GM20000 (cell line): ENCODE results near the gene RTN4RL2.

Source experiments
- DNase-seq: peaks from one replicate; pipeline ENCODE4 v3.0.0; 2012; ENCODE audit warnings: low spot score
- TF ChIP-seq, protein P1 (sequence below): IDR thresholded peaks from 2 replicates; pipeline ENCODE4 v1.5.1; 2012; ENCODE audit warnings: mild to moderate bottlenecking, control low read depth; ENCODE audit errors: extremely low read depth, missing control alignments

The RTN4RL2 gene

DNA sequence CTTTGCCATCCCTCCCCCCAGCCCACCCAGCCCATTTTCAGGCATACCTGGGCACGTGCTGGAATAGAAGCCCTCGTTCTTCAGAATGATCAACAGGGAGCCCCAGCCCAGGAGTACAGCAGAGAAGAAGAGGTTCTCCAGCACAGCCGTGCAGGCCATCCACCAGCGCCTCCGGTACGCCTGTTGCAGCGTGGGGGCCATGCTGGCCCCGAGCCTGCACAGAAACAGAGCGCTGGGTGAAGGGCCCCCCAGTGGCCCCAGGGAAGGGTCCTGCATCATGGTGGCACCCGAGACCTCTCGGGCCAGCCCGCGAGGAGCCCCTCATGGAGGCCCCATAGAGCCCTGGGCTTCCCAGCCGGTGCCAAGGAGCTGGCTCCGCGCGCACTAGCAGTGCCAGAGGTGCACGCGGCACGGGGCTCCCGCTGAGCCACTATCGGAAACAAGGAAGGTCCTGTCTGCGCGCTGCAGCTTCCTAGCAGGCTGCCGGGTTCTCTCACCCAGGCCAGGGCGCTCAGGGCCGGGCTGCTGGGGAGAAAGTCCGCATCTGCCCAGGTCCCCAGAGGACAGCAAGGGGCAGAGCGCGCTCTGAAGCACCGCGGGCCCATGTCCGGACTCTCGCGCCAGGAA lies 53.7 kb downstream of the RTN4RL2 start:
- TF ChIP-seq, protein P1, sequence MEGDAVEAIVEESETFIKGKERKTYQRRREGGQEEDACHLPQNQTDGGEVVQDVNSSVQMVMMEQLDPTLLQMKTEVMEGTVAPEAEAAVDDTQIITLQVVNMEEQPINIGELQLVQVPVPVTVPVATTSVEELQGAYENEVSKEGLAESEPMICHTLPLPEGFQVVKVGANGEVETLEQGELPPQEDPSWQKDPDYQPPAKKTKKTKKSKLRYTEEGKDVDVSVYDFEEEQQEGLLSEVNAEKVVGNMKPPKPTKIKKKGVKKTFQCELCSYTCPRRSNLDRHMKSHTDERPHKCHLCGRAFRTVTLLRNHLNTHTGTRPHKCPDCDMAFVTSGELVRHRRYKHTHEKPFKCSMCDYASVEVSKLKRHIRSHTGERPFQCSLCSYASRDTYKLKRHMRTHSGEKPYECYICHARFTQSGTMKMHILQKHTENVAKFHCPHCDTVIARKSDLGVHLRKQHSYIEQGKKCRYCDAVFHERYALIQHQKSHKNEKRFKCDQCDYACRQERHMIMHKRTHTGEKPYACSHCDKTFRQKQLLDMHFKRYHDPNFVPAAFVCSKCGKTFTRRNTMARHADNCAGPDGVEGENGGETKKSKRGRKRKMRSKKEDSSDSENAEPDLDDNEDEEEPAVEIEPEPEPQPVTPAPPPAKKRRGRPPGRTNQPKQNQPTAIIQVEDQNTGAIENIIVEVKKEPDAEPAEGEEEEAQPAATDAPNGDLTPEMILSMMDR: no peak
- DNase-seq: no peak

GRCh38 chr11:57514538-57515331 lies 54.4 kb downstream of the RTN4RL2 start:
- peak; percentile 77 for DNase-seq
- TF ChIP-seq, protein P1: no peak

DNA sequence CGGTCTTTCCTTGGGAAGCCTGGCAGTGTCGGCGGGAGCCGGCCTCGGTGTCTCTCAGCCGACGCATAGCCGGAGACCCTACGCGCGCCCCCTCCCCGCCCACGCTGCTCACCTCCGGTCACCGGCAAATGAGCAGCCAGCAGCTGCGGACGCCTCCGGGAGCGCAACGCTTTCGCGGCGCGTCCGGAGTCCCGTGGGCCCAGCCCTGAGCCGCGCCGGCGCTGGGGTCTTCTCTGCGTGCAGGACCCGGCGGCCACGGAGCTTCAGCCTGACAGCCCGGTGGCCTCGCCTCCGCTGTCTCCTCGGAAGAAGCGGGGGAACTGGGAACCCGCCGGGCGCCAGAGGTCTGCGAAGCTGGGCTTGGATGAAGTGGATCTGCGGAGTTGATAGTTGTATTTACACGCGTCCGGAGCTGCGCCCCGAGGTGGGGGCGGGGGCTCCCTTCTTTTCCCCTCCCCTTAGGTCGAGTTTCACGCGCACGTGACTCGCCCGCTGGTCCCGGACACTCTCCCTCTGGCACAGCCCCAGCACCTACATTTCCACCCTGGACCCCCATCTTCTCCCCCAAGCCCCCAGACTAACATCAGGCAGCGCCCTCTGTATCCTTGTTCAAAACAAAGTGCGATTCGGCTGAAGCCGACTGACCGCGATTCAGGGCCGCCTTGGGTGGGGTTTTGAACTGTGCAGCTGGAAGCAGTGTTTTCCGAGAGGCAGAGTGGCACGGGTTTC lies 55.2 kb downstream of the RTN4RL2 start, which contains the start of gene SLC43A1:
SLC43A1 (minus strand) TSS at position 371 of the 729 bp plus-strand sequence. CDS start 1,591 bp downstream, outside the sequence.
- TF ChIP-seq, protein P1: no peak
- DNase-seq: peak; percentile 73

- no peak for DNase-seq
- TF ChIP-seq, protein P1: no peak
Observed at GRCh38 chr11:57516061-57516443, 55.7 kb downstream of the RTN4RL2 start.

DNA sequence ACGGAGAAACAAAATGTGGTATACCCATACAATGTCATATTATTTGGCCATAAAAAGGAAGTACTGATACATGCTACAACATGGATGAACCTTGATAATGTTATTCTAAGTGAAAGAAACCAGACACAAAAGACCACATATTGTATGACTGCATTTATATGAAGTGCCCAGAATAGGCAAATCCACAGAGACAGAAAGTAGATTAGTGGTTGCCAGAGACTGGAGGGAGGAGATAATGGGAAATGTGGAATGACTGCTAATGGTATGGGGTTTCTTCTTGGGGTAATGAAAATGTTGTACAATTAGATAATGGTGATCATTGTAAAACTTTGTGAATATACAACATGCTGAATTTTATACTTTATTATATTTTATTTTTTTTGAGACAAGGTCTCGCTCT lies 60.8 kb downstream of the RTN4RL2 start:
- no peak for DNase-seq
- TF ChIP-seq, protein P1: no peak

GRCh38 chr11:57523419-57523818 lies 63.1 kb downstream of the RTN4RL2 start:
- TF ChIP-seq, protein P1: no peak
- no peak for DNase-seq
